Neural cell (in vitro differentiated cells): Measurements from ENCODE around the gene RGS14. TPM values are rescaled to one million over a fixed set of nuclear protein-coding genes. Genes with fewer than 3 reads are reported as not detected.
"Not testable (repeated sequence)": the region's sequence is repeated elsewhere in the genome, so short reads cannot be mapped to it uniquely, and the experiment has no call there.

Experiments
- H2AFZ ChIP-seq: fragments of 200-600, 300-800 bp; sonication (generic), shearing (Covaris generic); 2 replicates; pipeline ENCODE4 v1.6.0; 2014; ENCODE audit warnings: low read depth, mild to moderate bottlenecking, antibody characterized with exemption, low read length, moderate library complexity
- H3F3A ChIP-seq: fragments of 200-600 bp; shearing (Covaris generic); 2 replicates; pipeline ENCODE4 v1.6.1; 2016; ENCODE audit warnings: mild to moderate bottlenecking, moderate library complexity, mixed read lengths, antibody characterized with exemption, low read length; ENCODE audit not compliant: insufficient read depth, poor library complexity, severe bottlenecking
- H3K27ac ChIP-seq: fragments of 200-600, 300-800 bp; sonication (generic), shearing (Covaris generic); 2 replicates; pipeline ENCODE4 v1.5.1; 2014; ENCODE audit warnings: mild to moderate bottlenecking, low read length, moderate library complexity
- H3K27me3 ChIP-seq: fragments of 300-800, 200-600 bp; sonication (generic), shearing (Covaris generic); 2 replicates; pipeline ENCODE4 v1.6.0; 2014; ENCODE audit warnings: mild to moderate bottlenecking, low read depth, low read length, moderate library complexity; ENCODE audit not compliant: insufficient read depth
- H3K36me3 ChIP-seq: fragments of 300-800, 200-600 bp; sonication (generic), shearing (Covaris generic); 2 replicates; pipeline ENCODE4 v1.5.1; 2014; ENCODE audit warnings: mild to moderate bottlenecking, antibody characterized with exemption, low read length, moderate library complexity; ENCODE audit not compliant: insufficient read depth
- H3K4me2 ChIP-seq: fragments of 300-800, 200-600 bp; sonication (generic), shearing (Covaris generic); 2 replicates; pipeline ENCODE4 v1.6.0; 2014; ENCODE audit warnings: mild to moderate bottlenecking, low read length
- H3K4me3 ChIP-seq: fragments of 300-800, 200-600 bp; sonication (generic), shearing (Covaris generic); 2 replicates; pipeline ENCODE4 v1.5.1; 2014; ENCODE audit warnings: mild to moderate bottlenecking, low read length, moderate library complexity
- H3K79me2 ChIP-seq: fragments of 200-600 bp; shearing (Covaris generic); replicated peaks from 2 replicates; pipeline ENCODE4 v1.6.0; 2014; ENCODE audit warnings: mild to moderate bottlenecking, low read length, moderate library complexity; ENCODE audit not compliant: insufficient read depth
- H3K9ac ChIP-seq: fragments of 300-800, 200-600 bp; sonication (generic), shearing (Covaris generic); 2 replicates; pipeline ENCODE4 v1.6.1; 2016; ENCODE audit warnings: mild to moderate bottlenecking, low read length, mixed read lengths
- H3K9me2 ChIP-seq: fragments of 200-600 bp; shearing (Covaris generic); 2 replicates; pipeline ENCODE4 v1.6.1; 2016; ENCODE audit warnings: mild to moderate bottlenecking, low read length, mixed read lengths; ENCODE audit not compliant: insufficient read depth
- H3K9me3 ChIP-seq: fragments of 200-600, 300-800 bp; sonication (generic), shearing (Covaris generic); 2 replicates; pipeline ENCODE4 v1.6.1; 2016; ENCODE audit warnings: mild to moderate bottlenecking, mixed run types, low read length, moderate library complexity, mixed read lengths
- H4K20me1 ChIP-seq: fragments of 200-600 bp; shearing (Covaris generic); 2 replicates; pipeline ENCODE4 v1.6.1; 2016; ENCODE audit warnings: mild to moderate bottlenecking, mixed run types; ENCODE audit not compliant: insufficient read depth
- EP300 ChIP-seq: fragments of 450-650 bp; conservative IDR thresholded peaks from 2 replicates; pipeline ENCODE4 v1.6.1; 2014; ENCODE audit warnings: antibody characterized with exemption, mild to moderate bottlenecking, moderate library complexity; ENCODE audit not compliant: poor library complexity, severe bottlenecking
- EZH2 ChIP-seq: fragments of 200-600, 300-800 bp; shearing (Covaris generic), sonication (generic); IDR thresholded peaks from 2 replicates; pipeline ENCODE4 v1.6.1; 2014; ENCODE audit warnings: antibody characterized with exemption, low read length, borderline replicate concordance, mild to moderate bottlenecking; ENCODE audit not compliant: insufficient read depth, poor library complexity, severe bottlenecking
- MXI1 ChIP-seq: fragments of 450-650 bp; conservative IDR thresholded peaks from 2 replicates; pipeline ENCODE4 v1.6.1; 2014; ENCODE audit warnings: antibody characterized with exemption, mild to moderate bottlenecking; ENCODE audit not compliant: poor library complexity, severe bottlenecking
- POLR2AphosphoS5 ChIP-seq: IDR thresholded peaks from 2 replicates; pipeline ENCODE4 v1.6.1; 2012
- RAD21 ChIP-seq: fragments of 450-650 bp; conservative IDR thresholded peaks from 2 replicates; pipeline ENCODE4 v1.6.1; 2014; ENCODE audit warnings: antibody characterized with exemption, mild to moderate bottlenecking, moderate library complexity
- SMC3 ChIP-seq: fragments of 450-650 bp; conservative IDR thresholded peaks from 2 replicates; pipeline ENCODE4 v1.6.1; 2014; ENCODE audit warnings: antibody characterized with exemption, mild to moderate bottlenecking, moderate library complexity; ENCODE audit not compliant: poor library complexity
- TAF1 ChIP-seq: IDR thresholded peaks from 2 replicates; pipeline ENCODE4 v1.6.1; 2012; ENCODE audit warnings: low read depth
- polyA plus RNA-seq: library from polyadenylated mRNA; depleted of rRNA; stranded (reverse); fragments of >200 nt; gene quantifications from 2 replicates; pipeline ENCODE4 v1.2.3, GENCODE V29; 2014
- TF ChIP-seq, protein P1 (sequence below): fragments of 450-650 bp; IDR thresholded peaks from 2 replicates; pipeline ENCODE4 v1.5.1; 2014; ENCODE audit warnings: antibody characterized with exemption, mild to moderate bottlenecking, moderate library complexity; ENCODE audit not compliant: poor library complexity, severe bottlenecking
- TF ChIP-seq, protein P2 (sequence below): IDR thresholded peaks from 2 replicates; pipeline ENCODE4 v1.6.1; 2012; ENCODE audit warnings: borderline replicate concordance

The RGS14 gene
- polyA plus RNA-seq, 1 donor from 2014 or later, result 32.3 TPM

DNA sequence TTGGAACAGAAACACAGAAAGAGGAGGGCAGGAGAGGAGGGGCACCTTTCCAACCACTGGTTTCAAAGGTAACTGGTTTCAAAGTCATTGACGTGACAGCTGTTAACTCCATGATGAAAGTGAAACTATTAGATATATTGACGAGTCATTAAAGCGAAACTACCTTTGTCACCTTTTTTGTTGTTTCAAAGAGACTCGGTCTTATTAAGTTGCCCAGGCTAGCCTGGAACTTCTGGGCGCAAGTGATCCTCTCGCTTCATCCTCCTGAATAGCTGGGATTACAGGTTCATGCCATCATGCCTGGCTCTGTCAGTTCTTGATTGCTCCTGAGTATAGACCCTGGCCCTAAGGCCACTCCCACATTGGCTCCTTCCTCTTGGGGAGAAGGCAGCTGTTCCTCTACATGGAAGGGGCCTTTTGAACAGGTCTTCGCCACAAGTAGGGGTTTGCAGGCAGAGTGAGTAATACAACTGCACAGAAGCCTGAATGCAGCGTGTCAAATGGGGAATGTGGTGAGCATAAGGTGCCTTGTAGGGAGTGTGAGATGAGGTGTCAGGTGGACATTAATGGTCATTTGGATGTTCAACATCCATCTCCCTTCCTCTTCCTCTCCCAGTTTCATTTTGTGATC, 55.0 kb downstream of the RGS14 start:
- TF ChIP-seq TAF1 (no peak), EP300 (no peak), POLR2AphosphoS5 (no peak), EZH2 (no peak), RAD21 (no peak), MXI1 (no peak)
- TF ChIP-seq, protein P1, sequence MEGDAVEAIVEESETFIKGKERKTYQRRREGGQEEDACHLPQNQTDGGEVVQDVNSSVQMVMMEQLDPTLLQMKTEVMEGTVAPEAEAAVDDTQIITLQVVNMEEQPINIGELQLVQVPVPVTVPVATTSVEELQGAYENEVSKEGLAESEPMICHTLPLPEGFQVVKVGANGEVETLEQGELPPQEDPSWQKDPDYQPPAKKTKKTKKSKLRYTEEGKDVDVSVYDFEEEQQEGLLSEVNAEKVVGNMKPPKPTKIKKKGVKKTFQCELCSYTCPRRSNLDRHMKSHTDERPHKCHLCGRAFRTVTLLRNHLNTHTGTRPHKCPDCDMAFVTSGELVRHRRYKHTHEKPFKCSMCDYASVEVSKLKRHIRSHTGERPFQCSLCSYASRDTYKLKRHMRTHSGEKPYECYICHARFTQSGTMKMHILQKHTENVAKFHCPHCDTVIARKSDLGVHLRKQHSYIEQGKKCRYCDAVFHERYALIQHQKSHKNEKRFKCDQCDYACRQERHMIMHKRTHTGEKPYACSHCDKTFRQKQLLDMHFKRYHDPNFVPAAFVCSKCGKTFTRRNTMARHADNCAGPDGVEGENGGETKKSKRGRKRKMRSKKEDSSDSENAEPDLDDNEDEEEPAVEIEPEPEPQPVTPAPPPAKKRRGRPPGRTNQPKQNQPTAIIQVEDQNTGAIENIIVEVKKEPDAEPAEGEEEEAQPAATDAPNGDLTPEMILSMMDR, result no peak
- Histone ChIP-seq H3K9me3 (no peaks in the 10 kb centered on the region), H3K4me3 (no peak overlapping the region), H3F3A (no peaks in the 10 kb centered on the region), H3K36me3 (no peaks in the 10 kb centered on the region), H3K27me3 (no peaks in the 10 kb centered on the region), H3K79me2 (no peaks in the 10 kb centered on the region), H3K9me2 (no peaks in the 10 kb centered on the region), H3K27ac (no peak overlapping the region), H2AFZ (no peak overlapping the region), H3K9ac (no peak overlapping the region), H4K20me1 (no peaks in the 10 kb centered on the region), H3K4me2 (no peak overlapping the region)

DNA sequence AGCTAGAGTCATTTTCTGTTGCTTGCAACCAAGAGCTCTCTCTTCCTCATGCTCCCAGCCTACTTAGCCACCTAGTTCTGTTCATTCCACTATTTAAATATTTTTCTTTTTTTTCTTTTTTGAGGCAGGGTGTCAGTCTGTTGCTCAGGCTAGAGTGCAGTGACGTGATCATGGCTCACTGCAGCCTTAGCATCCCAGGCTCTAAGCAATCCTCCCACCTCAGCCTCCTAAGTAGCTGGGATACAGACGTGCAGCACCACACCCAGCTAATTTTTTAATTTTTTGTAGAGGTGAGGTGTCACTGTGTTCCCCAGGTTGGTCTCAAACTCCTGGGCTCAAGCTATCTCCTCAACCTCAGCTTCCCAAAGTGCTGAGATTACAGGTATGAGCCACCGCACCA, 56.8 kb downstream of the RGS14 start:
- Histone ChIP-seq H3K9ac (no peak overlapping the region), H3F3A (no peaks in the 10 kb centered on the region), H3K4me2 (no peak overlapping the region), H3K9me3 (no peaks in the 10 kb centered on the region), H2AFZ (no peak overlapping the region), H3K27ac (no peak overlapping the region), H3K27me3 (no peaks in the 10 kb centered on the region), H3K36me3 (no peaks in the 10 kb centered on the region), H3K79me2 (no peaks in the 10 kb centered on the region), H3K9me2 (no peaks in the 10 kb centered on the region), H3K4me3 (no peak overlapping the region), H4K20me1 (no peaks in the 10 kb centered on the region)
- TF ChIP-seq POLR2AphosphoS5 (no peak), MXI1 (no peak), EP300 (no peak), EZH2 (no peak), SMC3 (no peak), RAD21 (no peak), TAF1 (no peak)
- TF ChIP-seq, protein P1, result no peak
- TF ChIP-seq, protein P2, sequence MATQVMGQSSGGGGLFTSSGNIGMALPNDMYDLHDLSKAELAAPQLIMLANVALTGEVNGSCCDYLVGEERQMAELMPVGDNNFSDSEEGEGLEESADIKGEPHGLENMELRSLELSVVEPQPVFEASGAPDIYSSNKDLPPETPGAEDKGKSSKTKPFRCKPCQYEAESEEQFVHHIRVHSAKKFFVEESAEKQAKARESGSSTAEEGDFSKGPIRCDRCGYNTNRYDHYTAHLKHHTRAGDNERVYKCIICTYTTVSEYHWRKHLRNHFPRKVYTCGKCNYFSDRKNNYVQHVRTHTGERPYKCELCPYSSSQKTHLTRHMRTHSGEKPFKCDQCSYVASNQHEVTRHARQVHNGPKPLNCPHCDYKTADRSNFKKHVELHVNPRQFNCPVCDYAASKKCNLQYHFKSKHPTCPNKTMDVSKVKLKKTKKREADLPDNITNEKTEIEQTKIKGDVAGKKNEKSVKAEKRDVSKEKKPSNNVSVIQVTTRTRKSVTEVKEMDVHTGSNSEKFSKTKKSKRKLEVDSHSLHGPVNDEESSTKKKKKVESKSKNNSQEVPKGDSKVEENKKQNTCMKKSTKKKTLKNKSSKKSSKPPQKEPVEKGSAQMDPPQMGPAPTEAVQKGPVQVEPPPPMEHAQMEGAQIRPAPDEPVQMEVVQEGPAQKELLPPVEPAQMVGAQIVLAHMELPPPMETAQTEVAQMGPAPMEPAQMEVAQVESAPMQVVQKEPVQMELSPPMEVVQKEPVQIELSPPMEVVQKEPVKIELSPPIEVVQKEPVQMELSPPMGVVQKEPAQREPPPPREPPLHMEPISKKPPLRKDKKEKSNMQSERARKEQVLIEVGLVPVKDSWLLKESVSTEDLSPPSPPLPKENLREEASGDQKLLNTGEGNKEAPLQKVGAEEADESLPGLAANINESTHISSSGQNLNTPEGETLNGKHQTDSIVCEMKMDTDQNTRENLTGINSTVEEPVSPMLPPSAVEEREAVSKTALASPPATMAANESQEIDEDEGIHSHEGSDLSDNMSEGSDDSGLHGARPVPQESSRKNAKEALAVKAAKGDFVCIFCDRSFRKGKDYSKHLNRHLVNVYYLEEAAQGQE, result no peak

DNA sequence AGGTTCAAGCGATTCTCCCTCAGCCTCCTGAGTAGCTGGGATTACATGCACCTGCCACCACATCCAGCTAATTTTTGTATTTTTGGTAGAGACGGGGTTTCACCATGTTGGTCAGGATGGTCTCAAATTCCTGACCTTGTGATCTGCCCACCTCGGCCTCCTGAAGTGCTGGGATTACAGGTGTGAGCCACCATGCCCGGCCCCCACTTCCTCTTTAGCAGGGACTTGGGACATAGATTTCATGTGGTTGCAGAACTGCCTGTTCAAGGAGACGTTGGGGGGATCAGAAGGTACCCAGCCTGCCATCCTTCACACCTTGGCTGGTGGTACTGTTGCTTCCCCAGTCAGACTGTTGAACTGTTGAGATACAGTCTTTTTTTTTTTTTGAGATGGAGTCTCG, 59.4 kb downstream of the RGS14 start:
- not testable (repeated sequence) for H3K4me2 ChIP-seq, H3K9me2 ChIP-seq, H3K27me3 ChIP-seq, H3K27ac ChIP-seq, H4K20me1 ChIP-seq, H3F3A ChIP-seq, H3K79me2 ChIP-seq, H3K9me3 ChIP-seq, H3K9ac ChIP-seq, H3K4me3 ChIP-seq, H2AFZ ChIP-seq, H3K36me3 ChIP-seq
